GM18526 (cell line): Measurements from ENCODE around the gene SPCS1.

ENCODE experiments used
- POLR2A ChIP-seq: IDR thresholded peaks from 3 replicates; pipeline ENCODE4 v1.6.1; 2011; ENCODE audit not compliant: insufficient read length; ENCODE audit errors: extremely low read depth

Gene SPCS1

GRCh38 chr3:52689151-52689550 is 16.8 kb upstream of the SPCS1 start:
- no peak for TF ChIP-seq POLR2A

- no peak for TF ChIP-seq POLR2A
Observed at GRCh38 chr3:52690560-52690959, 15.3 kb upstream of the SPCS1 start.

GRCh38 chr3:52693071-52693470 is 12.8 kb upstream of the SPCS1 start:
- no peak for TF ChIP-seq POLR2A

- TF ChIP-seq POLR2A, result no peak
Observed at GRCh38 chr3:52694528-52695189, 11.2 kb upstream of the SPCS1 start.

- no peak for TF ChIP-seq POLR2A
Observed at GRCh38 chr3:52695798-52696671, 9.9 kb upstream of the SPCS1 start.

- no peak for TF ChIP-seq POLR2A
Observed at GRCh38 chr3:52696830-52697631, 8.9 kb upstream of the SPCS1 start.

GRCh38 chr3:52697632-52697965 is 8.3 kb upstream of the SPCS1 start:
- no peak for TF ChIP-seq POLR2A

- TF ChIP-seq POLR2A, result no peak
Observed at GRCh38 chr3:52703341-52703740, 2.6 kb upstream of the SPCS1 start.

- TF ChIP-seq POLR2A, result no peak
Observed at GRCh38 chr3:52704611-52705437, 1.1 kb upstream of the SPCS1 start.

- peak; percentile 71 for TF ChIP-seq POLR2A
Observed at GRCh38 chr3:52705438-52705687, 543 bp upstream of the SPCS1 start.

GRCh38 chr3:52707585-52707984 is 1.7 kb downstream of the SPCS1 start:
- TF ChIP-seq POLR2A, result no peak

GRCh38 chr3:52710512-52710911 is 4.6 kb downstream of the SPCS1 start:
- TF ChIP-seq POLR2A, result no peak

GRCh38 chr3:52712291-52713212 is 6.6 kb downstream of the SPCS1 start:
- TF ChIP-seq POLR2A, result no peak
